ENCODE data around the gene ZFHX3. TPM values are rescaled to one million over a fixed set of nuclear protein-coding genes. Genes with fewer than 3 reads are reported as not detected.

The ZFHX3 gene
- total RNA-seq, 1 donor from 2014 or later, result 51.4 TPM

- no peak for DNase-seq (ENCODE audit: low spot score)
These were observed 138.7 kb downstream of the ZFHX3 start for GRCh38 chr16:72909196-72909595.

- DNase-seq (ENCODE audit: low spot score), result no peak
These were observed 139.4 kb downstream of the ZFHX3 start for GRCh38 chr16:72908362-72909167.

- DNase-seq (ENCODE audit: low spot score), result no peak
These were observed 142.3 kb downstream of the ZFHX3 start for GRCh38 chr16:72905581-72905980.

GRCh38 chr16:72903176-72903575 is 144.8 kb downstream of the ZFHX3 start:
- DNase-seq (ENCODE audit: low spot score), result no peak

GRCh38 chr16:72902206-72902605 is 145.7 kb downstream of the ZFHX3 start:
- DNase-seq (ENCODE audit: low spot score), result no peak

- no peak for DNase-seq (ENCODE audit: low spot score)
These were observed 146.8 kb downstream of the ZFHX3 start for GRCh38 chr16:72901000-72901627.

- no peak for DNase-seq (ENCODE audit: low spot score)
These were observed 149.6 kb downstream of the ZFHX3 start for GRCh38 chr16:72898216-72898825.

GRCh38 chr16:72897707-72898106 is 150.2 kb downstream of the ZFHX3 start:
- DNase-seq (ENCODE audit: low spot score), result no peak

- no peak for DNase-seq (ENCODE audit: low spot score)
These were observed 151.3 kb downstream of the ZFHX3 start for GRCh38 chr16:72896485-72897118.

- no peak for DNase-seq (ENCODE audit: low spot score)
These were observed 152.0 kb downstream of the ZFHX3 start for GRCh38 chr16:72895951-72896350.

- DNase-seq (ENCODE audit: low spot score), result no peak
These were observed 153.4 kb downstream of the ZFHX3 start for GRCh38 chr16:72894293-72895151.

GRCh38 chr16:72891291-72892227 is 156.4 kb downstream of the ZFHX3 start:
- no peak for DNase-seq (ENCODE audit: low spot score)

- no peak for DNase-seq (ENCODE audit: low spot score)
These were observed 157.3 kb downstream of the ZFHX3 start for GRCh38 chr16:72890587-72890986.

- no peak for DNase-seq (ENCODE audit: low spot score)
These were observed 158.0 kb downstream of the ZFHX3 start for GRCh38 chr16:72889616-72890582.

- no peak for DNase-seq (ENCODE audit: low spot score)
These were observed 160.4 kb downstream of the ZFHX3 start for GRCh38 chr16:72887537-72887936.

GRCh38 chr16:72886346-72886974 is 161.5 kb downstream of the ZFHX3 start:
- DNase-seq (ENCODE audit: low spot score), result no peak

- no peak for DNase-seq (ENCODE audit: low spot score)
These were observed 163.4 kb downstream of the ZFHX3 start for GRCh38 chr16:72884573-72884972.

GRCh38 chr16:72884037-72884436 is 163.9 kb downstream of the ZFHX3 start:
- DNase-seq (ENCODE audit: low spot score), result no peak

- DNase-seq (ENCODE audit: low spot score), result no peak
These were observed 168.1 kb downstream of the ZFHX3 start for GRCh38 chr16:72879846-72880245.

Data from mucosa of gallbladder (tissue), 1 donor.